Heart left ventricle (tissue), 13 donors: ENCODE measurements around the gene NOC3L.

Experiments used
- CTCF ChIP-seq, 12 donors: fragments of 200-600 bp; sonication (generic) in 4 of 12; IDR thresholded peaks; one replicate each; pipeline versions ENCODE4 v1.5.0 to v1.8.0; 2018 to 2022; ENCODE audit warnings: antibody characterized with exemption in 12 of 12, mild to moderate bottlenecking in 5 of 12
- POLR2A ChIP-seq, 2 donors: fragments of 450-650 bp; IDR thresholded peaks; one replicate each; pipeline ENCODE4 v1.6.1; 2017; ENCODE audit warnings: antibody characterized with exemption in 2 of 2, mild to moderate bottlenecking in 2 of 2, moderate library complexity in 2 of 2
- donor health status: ischemic (EF 13 %, LVEDD 7.1; RV severe dilation, severe dysfunction).
- donor health status: DM: no; HTN: yes; CAD: no.
- donor health status: DM: no; HTN: no; CAD: no.
- donor health status: ischemic (EF 25% LVEDD 6.9; RV normal size, moderate dysfunction).
- donor health status: ischemic (EF 25% LVEDD 5.7; RV mildly dilated, moderate dysfunction).
- donor health status: ischemic (EF 35%, LVEDD 5.7; RV mildly dilated, moderate dysfunction).
- donor health status: nonischemic (EF 11% LVEDD 7.7; RV severe dilation, severe dysfunction).
- donor health status: DM: yes; HTN: yes; CAD: no.
- donor health status: PGD.
- donor health status: ischemic (EF 29% LVEDD 5.4; RV normal size, mild dysfunction).
- donor health status: nonischemic (EF 23%, LVEDD 6.1; RV moderate dilation, normal function).

- TF ChIP-seq POLR2A (IDR thresholded peaks at IDR 0.05) (no peak), CTCF (IDR thresholded peaks at IDR 0.05) (no peak)
Observed at GRCh38 chr10:94361171-94361794, 1.5 kb downstream of the NOC3L start.
